CD4-positive, alpha-beta T cell (primary cell): Measurements from ENCODE around the gene UNC13D. TPM values are rescaled to one million over a fixed set of nuclear protein-coding genes. Genes with fewer than 3 reads are reported as not detected.

ENCODE experiments used
- ATAC-seq: fragments of 200-7000 bp; cut with Tn5 transposase; one replicate; pipeline ENCODE4 v1.10.0; 2022; ENCODE audit warnings: mild to moderate bottlenecking; ENCODE audit not compliant: poor library complexity
- CTCF ChIA-PET: fragments of 350-600 bp; sonication (Branson Sonifier 250); formaldehyde crosslinking; loops from one replicate; lab custom pipeline; 2021; ENCODE audit warnings: antibody characterized with exemption, inconsistent platforms; lab: Charles Lee
- POLR2A ChIA-PET: fragments of 350-600 bp; sonication (Branson Sonifier 250); formaldehyde crosslinking; loops from one replicate; lab custom pipeline; 2021; ENCODE audit warnings: antibody characterized with exemption, inconsistent platforms; lab: Charles Lee
- DNase-seq, 14 experiments: peaks; one replicate each; pipeline ENCODE4 v3.0.0-alpha.2; 2013 to 2020; ENCODE audit warnings: mixed read lengths in 2 of 14
- H3K27ac ChIP-seq, 2 donors: one replicate each; pipeline versions ENCODE4 v1.5.1 to v1.7.0; 2013; ENCODE audit warnings: low read length in 2 of 2, low read depth in 1 of 2, mild to moderate bottlenecking in 1 of 2
- H3K27me3 ChIP-seq, 2 experiments: 1 replicate in 1 of 2; 2 replicates in 1 of 2; pipeline versions ENCODE4 v1.6.1 to v1.7.0; 2013; ENCODE audit warnings: low read length in 2 of 2, control low read depth in 1 of 2, mild to moderate bottlenecking in 1 of 2, moderate library complexity in 1 of 2; ENCODE audit not compliant: insufficient read depth in 2 of 2, control insufficient read depth in 1 of 2
- H3K36me3 ChIP-seq: one replicate; pipeline ENCODE4 v1.6.1; 2013; ENCODE audit warnings: low read length, control low read depth; ENCODE audit not compliant: insufficient read depth
- H3K4me1 ChIP-seq: one replicate; pipeline ENCODE4 v1.6.1; 2013; ENCODE audit warnings: low read length, control low read depth; ENCODE audit not compliant: insufficient read depth
- H3K4me3 ChIP-seq: one replicate; pipeline ENCODE4 v1.5.1; 2013; ENCODE audit warnings: mild to moderate bottlenecking, low read length, moderate library complexity
- H3K9me3 ChIP-seq, 2 experiments: 1 replicate in 1 of 2; 2 replicates in 1 of 2; pipeline versions ENCODE4 v1.6.1 to v1.7.0; 2013; ENCODE audit warnings: low read length in 2 of 2, mild to moderate bottlenecking in 2 of 2, control low read depth in 1 of 2, moderate library complexity in 1 of 2; ENCODE audit not compliant: control insufficient read depth in 1 of 2, insufficient read depth in 1 of 2
- H3K27ac Mint-ChIP-seq: one replicate; pipeline ENCODE4 v1.8.0; 2020; ENCODE audit warnings: mixed read lengths
- H3K27me3 Mint-ChIP-seq: one replicate; pipeline ENCODE4 v1.8.0; 2021; ENCODE audit warnings: mixed read lengths
- H3K36me3 Mint-ChIP-seq: one replicate; pipeline ENCODE4 v1.8.0; 2021; ENCODE audit warnings: low read depth, mixed read lengths
- H3K4me1 Mint-ChIP-seq: one replicate; pipeline ENCODE4 v1.8.0; 2021; ENCODE audit warnings: low read depth, mixed read lengths
- H3K4me3 Mint-ChIP-seq: one replicate; pipeline ENCODE4 v1.8.0; 2020; ENCODE audit warnings: mild to moderate bottlenecking, mixed read lengths
- H3K9me3 Mint-ChIP-seq: one replicate; pipeline ENCODE4 v1.8.0; 2020; ENCODE audit warnings: mixed read lengths
- intact Hi-C, 2 experiments: fragments of 100-400 bp; cut with DNase I in 1 of 2; cut with micrococcal nuclease in 1 of 2; formaldehyde crosslinking; loops; one replicate each; pipeline versions ENCODE4 v1.15.1 to v1.9.0; 2023 to 2025; cut with DNase I, micrococcal nuclease
- total RNA-seq, 174 experiments: library from RNA in 2 of 174; stranded (reverse) in 2 of 174; gene quantifications; one replicate each; pipeline ENCODE4 v1.2.3 and lab custom pipeline; 2021 to 2026
- TF ChIP-seq, protein P1 (sequence below): fragments of 200-600 bp; IDR thresholded peaks from one replicate; pipeline ENCODE4 v1.8.0; 2022; ENCODE audit warnings: antibody characterized with exemption, mild to moderate bottlenecking

The UNC13D gene
- total RNA-seq, 2 experiments from 2014 or later, result 110 to 112 TPM

DNA sequence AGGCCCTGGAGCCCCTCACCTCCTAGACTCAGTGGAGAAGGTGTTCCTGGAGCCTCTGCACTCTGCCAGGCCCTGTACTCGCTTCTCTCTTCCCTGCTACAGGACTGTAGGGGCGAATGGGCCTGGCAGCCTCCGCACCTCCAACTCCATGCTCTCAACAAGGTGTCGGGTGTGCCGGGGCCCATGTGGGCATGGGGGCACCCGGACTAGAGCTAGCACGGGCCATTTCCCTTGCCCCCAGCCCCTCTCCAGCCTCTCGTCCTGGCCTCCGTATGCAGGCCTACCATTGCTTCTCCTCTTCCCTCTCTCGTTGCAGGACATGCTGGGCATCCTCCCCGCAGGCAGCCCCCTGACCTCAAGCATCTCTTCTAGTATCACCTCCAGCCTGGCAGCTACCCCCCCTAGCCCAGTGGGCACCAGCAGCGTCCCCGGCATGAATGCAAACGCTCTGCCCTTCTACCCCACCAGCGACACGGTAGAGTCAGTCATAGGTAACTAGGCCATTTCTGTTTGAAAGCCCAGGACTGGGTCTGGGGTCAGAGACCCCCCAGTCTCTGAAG lies 25.8 kb downstream of the UNC13D start:
- ATAC-seq (no peak), DNase-seq (no peak)
- H3K9me3 Mint-ChIP-seq, result no peaks in the 10 kb centered on the region
- intact Hi-C loops, result no loop called here
- Histone ChIP-seq H3K4me1 (peaks cover 23% of the 10 kb centered on the region), H3K27me3 (no peaks in the 10 kb centered on the region), H3K9me3 (no peaks in the 10 kb centered on the region), H3K27ac (no peak overlapping the region), H3K4me3 (no peak overlapping the region), H3K36me3 (peaks cover 78% of the 10 kb centered on the region)
- H3K27me3 Mint-ChIP-seq, result no peaks in the 10 kb centered on the region
- ChIA-PET POLR2A (interaction anchor here (1.6 kb wide), 1 partner anchor 37 kb away, joined by 6 read pairs; the partner anchor contains the start of gene WBP2), CTCF (no interaction called here)
- TF ChIP-seq, protein P1, sequence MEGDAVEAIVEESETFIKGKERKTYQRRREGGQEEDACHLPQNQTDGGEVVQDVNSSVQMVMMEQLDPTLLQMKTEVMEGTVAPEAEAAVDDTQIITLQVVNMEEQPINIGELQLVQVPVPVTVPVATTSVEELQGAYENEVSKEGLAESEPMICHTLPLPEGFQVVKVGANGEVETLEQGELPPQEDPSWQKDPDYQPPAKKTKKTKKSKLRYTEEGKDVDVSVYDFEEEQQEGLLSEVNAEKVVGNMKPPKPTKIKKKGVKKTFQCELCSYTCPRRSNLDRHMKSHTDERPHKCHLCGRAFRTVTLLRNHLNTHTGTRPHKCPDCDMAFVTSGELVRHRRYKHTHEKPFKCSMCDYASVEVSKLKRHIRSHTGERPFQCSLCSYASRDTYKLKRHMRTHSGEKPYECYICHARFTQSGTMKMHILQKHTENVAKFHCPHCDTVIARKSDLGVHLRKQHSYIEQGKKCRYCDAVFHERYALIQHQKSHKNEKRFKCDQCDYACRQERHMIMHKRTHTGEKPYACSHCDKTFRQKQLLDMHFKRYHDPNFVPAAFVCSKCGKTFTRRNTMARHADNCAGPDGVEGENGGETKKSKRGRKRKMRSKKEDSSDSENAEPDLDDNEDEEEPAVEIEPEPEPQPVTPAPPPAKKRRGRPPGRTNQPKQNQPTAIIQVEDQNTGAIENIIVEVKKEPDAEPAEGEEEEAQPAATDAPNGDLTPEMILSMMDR, result no peak
- peak overlapping the region; percentile 50 for H3K27ac Mint-ChIP-seq
- H3K4me3 Mint-ChIP-seq, result no peak overlapping the region
- H3K36me3 Mint-ChIP-seq, result peaks cover 73% of the 10 kb centered on the region
- peaks cover 17% of the 10 kb centered on the region for H3K4me1 Mint-ChIP-seq

DNA sequence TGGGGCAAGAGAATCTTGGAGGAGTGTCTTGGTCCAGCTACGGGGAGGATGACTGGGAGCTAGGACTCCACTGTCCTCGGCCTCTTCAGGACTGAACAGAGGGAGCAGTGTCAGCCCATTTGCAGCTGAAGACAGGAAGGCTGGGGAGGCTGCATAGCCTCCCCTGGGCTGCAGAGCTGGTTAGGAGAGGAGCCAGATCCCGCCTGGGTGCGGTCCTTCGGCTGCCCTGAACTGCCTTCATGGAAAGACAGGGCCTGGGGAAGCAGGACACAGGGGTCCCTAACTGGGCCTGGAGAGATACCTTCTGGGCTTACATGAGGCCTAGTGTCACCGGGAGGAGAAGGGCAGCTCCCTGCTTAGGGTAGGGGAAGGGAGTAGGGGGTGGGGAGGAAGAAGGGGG lies 26.6 kb downstream of the UNC13D start:
- Histone ChIP-seq H3K4me3 (no peak overlapping the region), H3K4me1 (peaks cover 16% of the 10 kb centered on the region), H3K27me3 (no peaks in the 10 kb centered on the region), H3K9me3 (no peaks in the 10 kb centered on the region), H3K36me3 (peaks cover 79% of the 10 kb centered on the region), H3K27ac (no peak overlapping the region)
- Mint-ChIP-seq H3K9me3 (no peaks in the 10 kb centered on the region), H3K27ac (no peak overlapping the region), H3K27me3 (no peaks in the 10 kb centered on the region), H3K4me1 (peaks cover 17% of the 10 kb centered on the region), H3K36me3 (peaks cover 77% of the 10 kb centered on the region), H3K4me3 (no peak overlapping the region)
- ChIA-PET POLR2A (interaction anchor here (1.6 kb wide), 2 partner anchors 33 to 38 kb away, joined by 5 to 6 read pairs; partner anchors contain the start of genes UNK and WBP2), CTCF (no interaction called here)
- TF ChIP-seq, protein P1, result no peak
- intact Hi-C loops, result no loop called here
- DNase-seq (no peak), ATAC-seq (no peak)

GRCh38 chr17:75816693-75817092 lies 27.5 kb downstream of the UNC13D start:
- Histone ChIP-seq H3K4me1 (peaks cover 7% of the 10 kb centered on the region), H3K27me3 (no peaks in the 10 kb centered on the region), H3K27ac (no peak overlapping the region), H3K4me3 (no peak overlapping the region), H3K36me3 (peaks cover 85% of the 10 kb centered on the region), H3K9me3 (no peaks in the 10 kb centered on the region)
- H3K36me3 Mint-ChIP-seq, result peaks cover 75% of the 10 kb centered on the region
- H3K4me1 Mint-ChIP-seq, result peaks cover 10% of the 10 kb centered on the region
- ATAC-seq (no peak), DNase-seq (no peak)
- no peak overlapping the region for H3K27ac Mint-ChIP-seq
- intact Hi-C loops, result no loop called here
- H3K4me3 Mint-ChIP-seq, result no peak overlapping the region
- TF ChIP-seq, protein P1, result no peak
- H3K27me3 Mint-ChIP-seq, result no peaks in the 10 kb centered on the region
- ChIA-PET CTCF (no interaction called here), POLR2A (interaction anchor here (1.6 kb wide), 2 partner anchors 32 to 39 kb away, joined by 5 to 6 read pairs; partner anchors contain the start of genes UNK and WBP2)
- H3K9me3 Mint-ChIP-seq, result no peaks in the 10 kb centered on the region
